ENCODE measurements around the gene AFTPH. TPM values are rescaled to one million over a fixed set of nuclear protein-coding genes. Genes with fewer than 3 reads are reported as not detected.

AFTPH gene
- total RNA-seq, 1 experiment from 2014 or later, result 17.9 TPM

- intact Hi-C loops (cut with micrococcal nuclease; ENCODE audit: unreplicated experiment) (no loop called here), in situ Hi-C loops (cut with HindIII; ENCODE audit: low pct_unique_long_range_greater_than_20kb, low sequenced_read_pairs) (no loop called here)
- ChIA-PET POLR2A (no interaction called here), CTCF (no interaction called here)
- no peak overlapping the region for H3K4me3 ChIP-seq (ENCODE audit: low read depth in 2 of 2, low read length in 2 of 2)
- no peak for DNase-seq (ENCODE audit: low read depth, low spot score)
- H3K9me3 ChIP-seq (ENCODE audit: control insufficient read depth, insufficient read depth, low read depth, low read length), result no peaks in the 10 kb centered on the region
- H3K4me1 ChIP-seq (ENCODE audit: control insufficient read depth, insufficient read depth, low read length), result no peaks in the 10 kb centered on the region
- no TSS peak for BruUV-seq (replicated peaks)
- TF ChIP-seq POLR2AphosphoS5 (IDR thresholded peaks at IDR 0.05; ENCODE audit: low read depth, low read length) (no peak), REST (IDR thresholded peaks at IDR 0.05; ENCODE audit: insufficient read depth in 1 of 2, low read depth in 2 of 2, low read length in 1 of 2) (no peak), SIN3A (IDR thresholded peaks at IDR 0.05; ENCODE audit: borderline replicate concordance, insufficient read depth, low read depth, low read length) (no peak), TCF7L2 (IDR thresholded peaks at IDR 0.05; ENCODE audit: low read depth, low read length) (no peak), CTCF (IDR thresholded peaks at IDR 0.05) (no peak)
- no peak for ATAC-seq
- H3K36me3 ChIP-seq (ENCODE audit: control insufficient read depth, insufficient read depth, low read length), result no peaks in the 10 kb centered on the region
- H3K27ac ChIP-seq (ENCODE audit: low read length), result no peak overlapping the region
- no peaks in the 10 kb centered on the region for H3K27me3 ChIP-seq (ENCODE audit: control insufficient read depth, insufficient read depth, low read length)
Measured at GRCh38 chr2:64550042-64550441, 25.9 kb downstream of the AFTPH start.

DNA sequence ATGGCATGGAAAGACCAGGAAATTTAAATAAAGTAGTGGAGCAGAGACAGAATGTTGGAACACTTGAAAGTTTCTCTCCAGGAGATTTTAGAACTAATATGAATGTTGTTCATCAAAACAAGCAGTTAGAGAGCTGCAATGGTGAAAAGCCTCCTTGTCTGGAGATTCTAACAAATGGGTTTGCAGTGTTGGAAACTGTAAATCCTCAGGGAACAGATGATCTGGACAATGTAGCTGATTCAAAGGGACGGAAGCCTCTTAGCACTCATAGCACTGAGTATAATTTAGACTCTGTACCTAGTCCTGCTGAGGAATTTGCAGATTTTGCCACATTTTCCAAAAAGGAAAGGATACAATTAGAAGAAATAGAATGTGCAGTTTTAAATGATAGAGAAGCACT lies 27.7 kb downstream of the AFTPH start:
- TF ChIP-seq TCF7L2 (IDR thresholded peaks at IDR 0.05; ENCODE audit: low read depth, low read length), result no peak
- no TSS peak for BruUV-seq (replicated peaks)
- in situ Hi-C loops (cut with HindIII; ENCODE audit: low pct_unique_long_range_greater_than_20kb, low sequenced_read_pairs) (no loop called here), intact Hi-C loops (cut with micrococcal nuclease; ENCODE audit: unreplicated experiment) (no loop called here)
- Histone ChIP-seq H3K27me3 (ENCODE audit: control insufficient read depth, insufficient read depth, low read length) (no peaks in the 10 kb centered on the region), H3K9me3 (ENCODE audit: control insufficient read depth, insufficient read depth, low read depth, low read length) (no peaks in the 10 kb centered on the region), H3K4me3 (ENCODE audit: low read depth in 2 of 2, low read length in 2 of 2) (no peak overlapping the region), H3K36me3 (ENCODE audit: control insufficient read depth, insufficient read depth, low read length) (no peaks in the 10 kb centered on the region), H3K27ac (ENCODE audit: low read length) (no peak overlapping the region), H3K4me1 (ENCODE audit: control insufficient read depth, insufficient read depth, low read length) (no peaks in the 10 kb centered on the region)
- ChIA-PET POLR2A (interaction anchor here (0.5 to 0.6 kb wide), 2 partner anchors 19 to 224 kb away, joined by 10 to 13 read pairs; no protein-coding TSS in a partner anchor), CTCF (no interaction called here)
- DNase-seq (ENCODE audit: low read depth, low spot score), result no peak
- ATAC-seq, result no peak

- DNase-seq (ENCODE audit: low read depth, low spot score) (no peak), ATAC-seq (no peak)
- Histone ChIP-seq H3K9me3 (ENCODE audit: control insufficient read depth, insufficient read depth, low read depth, low read length) (no peaks in the 10 kb centered on the region), H3K27me3 (ENCODE audit: control insufficient read depth, insufficient read depth, low read length) (no peaks in the 10 kb centered on the region), H3K36me3 (ENCODE audit: control insufficient read depth, insufficient read depth, low read length) (no peaks in the 10 kb centered on the region), H3K27ac (ENCODE audit: low read length) (no peak overlapping the region), H3K4me3 (ENCODE audit: low read depth in 2 of 2, low read length in 2 of 2) (no peak overlapping the region), H3K4me1 (ENCODE audit: control insufficient read depth, insufficient read depth, low read length) (no peaks in the 10 kb centered on the region)
- CTCF ChIA-PET, result interaction anchor here (1.1 kb wide), 1 partner anchor 31 kb away, joined by 5 read pairs; no protein-coding TSS in a partner anchor
- intact Hi-C loops (cut with micrococcal nuclease; ENCODE audit: unreplicated experiment), result no loop called here
- TF ChIP-seq REST (IDR thresholded peaks at IDR 0.05; ENCODE audit: insufficient read depth in 1 of 2, low read depth in 2 of 2, low read length in 1 of 2) (no peak), POLR2AphosphoS5 (IDR thresholded peaks at IDR 0.05; ENCODE audit: low read depth, low read length) (no peak), SIN3A (IDR thresholded peaks at IDR 0.05; ENCODE audit: borderline replicate concordance, insufficient read depth, low read depth, low read length) (no peak), CTCF (IDR thresholded peaks at IDR 0.05) (no peak), TCF7L2 (IDR thresholded peaks at IDR 0.05; ENCODE audit: low read depth, low read length) (no peak)
- POLR2A ChIA-PET, result interaction anchor here (0.6 kb wide), 1 partner anchor 321 kb away, joined by 4 read pairs; no protein-coding TSS in a partner anchor
- no TSS peak for BruUV-seq (replicated peaks)
- in situ Hi-C loops (cut with HindIII; ENCODE audit: low pct_unique_long_range_greater_than_20kb, low sequenced_read_pairs), result no loop called here
Measured at GRCh38 chr2:64554117-64554516, 30.0 kb downstream of the AFTPH start.
